HG02798 (cell line): Measurements from ENCODE around the gene OPCML.

Experiments
- ATAC-seq: cut with Tn5 transposase; IDR thresholded peaks from one replicate; pipeline ENCODE4 v1.9.1; 2021; ENCODE audit warnings: mild to moderate bottlenecking; ENCODE audit not compliant: unreplicated experiment, poor library complexity

The OPCML gene

DNA sequence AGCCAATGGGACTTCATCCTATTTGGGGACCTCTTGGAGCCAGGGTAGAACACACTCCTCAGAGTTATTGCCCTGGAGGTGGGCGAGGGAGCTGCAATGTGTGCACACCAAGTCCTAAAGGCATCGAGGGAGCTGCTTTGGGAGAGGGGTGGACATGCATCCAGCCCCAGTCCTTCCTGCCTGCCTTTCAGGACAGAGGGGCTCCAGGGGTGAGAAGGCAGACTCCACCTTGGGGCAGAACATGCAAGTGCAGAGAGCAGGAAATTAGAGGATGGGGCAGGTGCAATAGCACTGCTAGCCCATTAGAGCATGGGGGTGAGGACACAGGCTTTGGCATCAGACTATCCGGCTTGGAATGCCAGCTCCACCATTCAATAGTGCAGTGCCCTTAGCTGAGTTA lies 288.5 kb downstream of the OPCML start:
- no peak for ATAC-seq

- no peak for ATAC-seq
These were observed 291.2 kb downstream of the OPCML start for GRCh38 chr11:133240908-133241655.

GRCh38 chr11:133239575-133239974 lies 292.7 kb downstream of the OPCML start:
- ATAC-seq: no peak

DNA sequence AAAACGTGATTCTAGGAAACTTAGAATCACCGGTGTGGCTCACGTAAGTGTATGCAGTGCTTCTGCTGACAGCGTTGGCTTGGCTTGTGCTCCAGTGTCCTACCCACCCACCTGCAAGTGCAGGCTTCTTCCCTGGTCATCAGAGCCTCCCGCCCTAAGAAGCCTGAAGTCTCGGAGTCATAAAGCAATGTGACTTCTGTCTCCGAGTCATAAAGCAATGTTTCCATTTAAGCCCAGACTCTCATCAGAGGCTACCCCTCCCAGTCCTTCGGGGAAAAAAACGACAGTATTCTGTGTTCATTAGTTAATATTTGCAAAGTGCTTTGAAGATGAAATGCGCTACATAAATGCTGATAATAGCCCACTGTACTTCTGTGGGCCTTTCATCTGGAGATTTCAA lies 293.8 kb downstream of the OPCML start:
- ATAC-seq: no peak

- ATAC-seq: no peak
These were observed 294.3 kb downstream of the OPCML start for GRCh38 chr11:133238027-133238426.

GRCh38 chr11:133235381-133235780 lies 296.9 kb downstream of the OPCML start:
- no peak for ATAC-seq

DNA sequence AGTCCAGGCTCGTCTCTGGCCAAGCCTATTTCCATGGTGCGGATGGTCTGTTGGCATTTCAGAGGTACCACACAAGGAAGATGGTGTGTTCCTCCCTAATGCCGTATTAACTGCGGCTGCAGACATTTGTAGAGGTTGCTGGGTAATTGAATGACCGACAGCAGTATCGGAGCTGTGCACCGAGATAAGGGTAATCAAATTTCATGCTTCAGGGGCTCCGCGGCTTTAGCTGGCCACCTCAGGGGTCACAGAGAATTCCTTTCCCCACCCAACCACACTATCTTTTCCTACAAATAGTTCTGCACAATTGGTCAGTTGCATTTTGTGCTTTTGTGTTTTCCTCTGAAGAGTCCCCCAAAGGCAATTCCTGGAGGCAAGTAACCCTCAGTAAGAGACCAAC lies 297.4 kb downstream of the OPCML start:
- ATAC-seq: no peak

DNA sequence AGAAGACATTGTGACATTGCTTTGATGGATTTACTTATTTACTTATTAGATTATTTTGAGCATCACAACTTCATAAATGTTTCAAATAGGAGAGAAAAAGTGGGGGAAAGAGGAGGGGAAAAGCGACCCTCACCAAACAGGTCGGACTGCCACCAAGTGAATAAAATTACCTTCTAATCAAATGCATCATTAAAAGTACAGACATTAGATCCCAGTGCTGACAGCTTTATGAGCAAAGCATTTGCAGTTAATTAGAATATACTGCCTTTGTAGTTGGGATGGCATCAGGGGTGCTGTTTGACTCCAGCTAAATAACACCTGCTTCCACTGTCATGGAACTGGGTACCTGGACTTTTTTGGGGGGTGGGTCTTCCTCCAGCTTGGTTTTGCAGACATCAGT lies 299.6 kb downstream of the OPCML start:
- no peak for ATAC-seq

GRCh38 chr11:133230431-133230830 lies 301.9 kb downstream of the OPCML start:
- no peak for ATAC-seq

GRCh38 chr11:133228471-133229329 lies 303.6 kb downstream of the OPCML start:
- no peak for ATAC-seq

DNA sequence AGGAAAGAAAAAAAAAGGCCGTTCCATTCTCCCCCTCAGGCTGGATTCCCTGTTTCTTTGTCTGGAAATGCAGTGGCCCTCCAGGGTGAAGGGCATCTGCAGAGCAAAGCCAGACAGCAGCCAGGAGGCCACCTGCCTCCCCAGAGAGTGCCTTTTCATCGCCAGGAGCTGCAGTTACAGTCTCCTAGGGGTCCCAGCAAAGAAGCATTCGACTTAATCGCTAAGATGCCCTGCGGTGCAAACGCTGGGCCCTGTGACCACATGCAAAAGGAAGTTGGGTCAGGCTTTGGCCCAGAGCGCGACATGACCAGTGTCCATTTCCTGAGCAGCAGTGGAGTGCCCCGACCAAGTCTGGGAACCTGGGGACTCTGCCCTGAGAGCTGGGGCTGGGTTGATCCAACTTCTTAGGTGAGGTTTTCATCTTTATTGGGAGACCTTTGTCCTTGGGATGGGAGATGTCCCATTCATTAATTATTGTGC lies 304.6 kb downstream of the OPCML start:
- ATAC-seq: no peak

- ATAC-seq: no peak
These were observed 308.0 kb downstream of the OPCML start for GRCh38 chr11:133224271-133224670.

- no peak for ATAC-seq
These were observed 309.6 kb downstream of the OPCML start for GRCh38 chr11:133222425-133223330.

DNA sequence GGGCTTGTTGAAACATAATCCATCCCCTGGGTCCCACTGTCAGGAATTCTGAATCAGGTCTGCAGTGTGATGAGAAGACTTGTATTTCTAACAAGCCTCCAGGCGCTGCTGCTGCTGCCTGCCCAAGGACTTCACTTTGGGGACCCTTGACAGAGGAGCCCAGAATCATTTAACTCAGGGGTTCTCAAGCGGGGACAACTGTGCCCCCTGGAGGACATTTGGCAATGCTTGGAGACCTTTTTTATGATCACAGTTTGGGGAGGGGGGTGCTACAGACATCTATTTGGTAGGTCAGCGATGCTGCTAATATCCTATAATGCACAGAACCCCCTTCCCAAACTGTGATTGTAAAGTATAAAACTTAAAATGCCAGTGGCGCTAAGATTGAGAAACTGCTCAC lies 312.8 kb downstream of the OPCML start:
- ATAC-seq: no peak

- ATAC-seq: no peak
These were observed 315.5 kb downstream of the OPCML start for GRCh38 chr11:133216813-133217212.

DNA sequence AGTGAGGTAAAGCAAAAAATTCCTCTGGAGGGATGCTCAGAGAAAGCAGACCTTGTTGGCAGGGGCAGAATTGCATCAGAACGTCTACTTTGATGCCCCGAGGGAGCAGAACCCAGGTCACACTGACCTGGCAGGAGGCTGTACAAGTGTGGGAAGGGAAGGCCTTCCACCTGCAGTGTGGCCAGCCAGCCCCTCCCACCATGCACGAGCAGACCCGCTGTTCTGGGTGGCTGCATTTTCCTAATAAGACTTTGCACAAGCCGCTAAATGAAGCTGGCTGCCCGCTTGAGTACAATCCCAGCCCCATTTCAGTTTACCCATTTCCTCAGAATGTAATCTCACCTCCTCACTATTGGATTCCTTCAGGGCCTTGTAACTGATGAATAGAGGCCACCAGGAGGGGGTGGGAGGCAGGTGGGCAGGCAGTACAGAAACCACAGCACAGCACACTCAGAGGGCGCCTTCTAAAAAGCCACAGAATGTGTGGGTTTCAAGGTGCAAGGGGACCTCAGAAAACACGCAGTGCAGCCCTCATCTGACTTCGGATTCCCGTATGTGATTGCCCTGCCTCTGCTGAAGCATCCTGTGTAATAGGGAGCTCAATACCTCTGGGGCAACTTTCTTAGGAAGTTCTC lies 316.6 kb downstream of the OPCML start:
- ATAC-seq: no peak

- no peak for ATAC-seq
These were observed 317.7 kb downstream of the OPCML start for GRCh38 chr11:133214646-133215045.

GRCh38 chr11:133212201-133212600 lies 320.1 kb downstream of the OPCML start:
- ATAC-seq: no peak

GRCh38 chr11:133207995-133208394 lies 324.3 kb downstream of the OPCML start:
- no peak for ATAC-seq
